C4-2B (cell line): Measurements from ENCODE around the gene TSPEAR.

Experiments
- ZFX ChIP-seq: fragments of 450-650 bp; IDR thresholded peaks from 2 replicates; pipeline ENCODE4 v1.6.1; 2017
- TF ChIP-seq, protein P1 (sequence below): fragments of 450-650 bp; conservative IDR thresholded peaks from 2 replicates; pipeline ENCODE4 v1.5.1; 2017; ENCODE audit warnings: mild to moderate bottlenecking

DNA sequence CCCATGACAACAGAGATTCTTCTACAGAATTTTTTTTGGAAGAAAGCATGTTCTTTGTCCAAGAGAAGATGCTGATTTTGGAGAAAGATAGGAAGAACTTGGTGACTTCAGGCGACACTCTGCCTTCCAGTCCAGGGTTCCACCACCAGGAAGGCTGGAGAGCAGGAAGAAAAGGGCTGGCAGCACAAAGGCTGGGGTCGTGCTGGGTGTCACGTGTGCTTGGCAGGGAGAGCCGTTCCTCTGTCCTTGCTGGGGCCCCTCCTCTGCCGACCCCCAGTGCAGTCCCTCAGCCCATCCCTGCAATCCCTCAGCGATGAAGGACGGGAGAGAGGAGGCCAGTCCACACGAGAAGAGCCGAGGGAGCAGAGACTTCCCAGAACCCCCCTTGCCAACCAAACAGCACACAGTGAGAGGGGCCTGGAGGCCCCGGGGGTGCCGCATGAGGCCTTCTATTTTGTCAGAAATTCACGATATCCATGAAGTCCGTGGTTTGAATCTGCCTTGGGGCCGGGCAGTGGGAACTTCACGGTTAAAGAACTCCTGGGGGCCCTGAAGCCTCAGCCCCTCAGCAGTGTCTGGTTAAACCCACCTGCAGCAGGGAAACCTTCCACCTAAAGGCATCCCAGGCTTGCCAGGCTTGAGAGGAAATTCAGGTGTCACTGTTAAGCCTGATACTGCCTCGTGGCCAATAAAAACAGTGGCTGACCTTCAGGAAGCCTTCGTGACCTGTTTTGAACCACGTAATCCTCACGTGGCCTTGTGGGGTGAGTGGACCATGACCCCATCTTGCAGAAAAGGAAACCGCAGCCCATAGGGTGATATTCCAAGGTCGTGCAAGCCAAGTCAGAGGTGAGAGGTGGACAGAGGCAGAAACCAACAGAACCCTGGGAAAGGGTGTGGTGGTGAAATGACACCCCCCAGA lies 11.0 kb downstream of the TSPEAR start:
- TF ChIP-seq, protein P1, sequence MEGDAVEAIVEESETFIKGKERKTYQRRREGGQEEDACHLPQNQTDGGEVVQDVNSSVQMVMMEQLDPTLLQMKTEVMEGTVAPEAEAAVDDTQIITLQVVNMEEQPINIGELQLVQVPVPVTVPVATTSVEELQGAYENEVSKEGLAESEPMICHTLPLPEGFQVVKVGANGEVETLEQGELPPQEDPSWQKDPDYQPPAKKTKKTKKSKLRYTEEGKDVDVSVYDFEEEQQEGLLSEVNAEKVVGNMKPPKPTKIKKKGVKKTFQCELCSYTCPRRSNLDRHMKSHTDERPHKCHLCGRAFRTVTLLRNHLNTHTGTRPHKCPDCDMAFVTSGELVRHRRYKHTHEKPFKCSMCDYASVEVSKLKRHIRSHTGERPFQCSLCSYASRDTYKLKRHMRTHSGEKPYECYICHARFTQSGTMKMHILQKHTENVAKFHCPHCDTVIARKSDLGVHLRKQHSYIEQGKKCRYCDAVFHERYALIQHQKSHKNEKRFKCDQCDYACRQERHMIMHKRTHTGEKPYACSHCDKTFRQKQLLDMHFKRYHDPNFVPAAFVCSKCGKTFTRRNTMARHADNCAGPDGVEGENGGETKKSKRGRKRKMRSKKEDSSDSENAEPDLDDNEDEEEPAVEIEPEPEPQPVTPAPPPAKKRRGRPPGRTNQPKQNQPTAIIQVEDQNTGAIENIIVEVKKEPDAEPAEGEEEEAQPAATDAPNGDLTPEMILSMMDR: no peak
- no peak for TF ChIP-seq ZFX
